Activated CD4-positive, alpha-beta T cell treated with anti-CD3 and anti-CD28 coated beads for 1 hour (primary cell): ENCODE results near the gene ZNF366.

Experiments
- DNase-seq: peaks from one replicate; pipeline ENCODE4 v3.0.0-alpha.2; 2020

Gene ZNF366

GRCh38 chr5:72460413-72460812 is 46.8 kb downstream of the ZNF366 start:
- DNase-seq = no peak

GRCh38 chr5:72459913-72460312 is 47.3 kb downstream of the ZNF366 start:
- no peak for DNase-seq

- DNase-seq = no peak
Measured at GRCh38 chr5:72459089-72459661, 48.0 kb downstream of the ZNF366 start.

- DNase-seq = no peak
Measured at GRCh38 chr5:72458407-72458806, 48.8 kb downstream of the ZNF366 start.

- no peak for DNase-seq
Measured at GRCh38 chr5:72457491-72457890, 49.7 kb downstream of the ZNF366 start.

GRCh38 chr5:72456391-72457074 is 50.7 kb downstream of the ZNF366 start:
- DNase-seq = no peak

- DNase-seq = no peak
Measured at GRCh38 chr5:72455476-72455875, 51.7 kb downstream of the ZNF366 start.

GRCh38 chr5:72454996-72455395 is 52.2 kb downstream of the ZNF366 start:
- DNase-seq = no peak

- DNase-seq = no peak
Measured at GRCh38 chr5:72453246-72453775, 53.9 kb downstream of the ZNF366 start.

- no peak for DNase-seq
Measured at GRCh38 chr5:72452515-72453245, 54.5 kb downstream of the ZNF366 start.

GRCh38 chr5:72451741-72452505 is 55.3 kb downstream of the ZNF366 start:
- no peak for DNase-seq

- no peak for DNase-seq
Measured at GRCh38 chr5:72448368-72448767, 58.8 kb downstream of the ZNF366 start.

- no peak for DNase-seq
Measured at GRCh38 chr5:72447751-72448150, 59.5 kb downstream of the ZNF366 start.

GRCh38 chr5:72445969-72446368 is 61.2 kb downstream of the ZNF366 start:
- DNase-seq = no peak

GRCh38 chr5:72443883-72444282 is 63.3 kb downstream of the ZNF366 start:
- DNase-seq = no peak

- DNase-seq = no peak
Measured at GRCh38 chr5:72441862-72442540, 65.2 kb downstream of the ZNF366 start.

- no peak for DNase-seq
Measured at GRCh38 chr5:72441094-72441723, 66.0 kb downstream of the ZNF366 start.

GRCh38 chr5:72440207-72440638 is 67.0 kb downstream of the ZNF366 start:
- DNase-seq = no peak

- no peak for DNase-seq
Measured at GRCh38 chr5:72439192-72439591, 68.0 kb downstream of the ZNF366 start.

- no peak for DNase-seq
Measured at GRCh38 chr5:72438141-72438540, 69.1 kb downstream of the ZNF366 start.

- DNase-seq = no peak
Measured at GRCh38 chr5:72436796-72437471, 70.3 kb downstream of the ZNF366 start.
